Common myeloid progenitor, CD34-positive (primary cell): ENCODE measurements around the gene CCL24.
A peak's percentile ranks its signal among the peaks of the same experiment; 100 is the strongest.
"Not testable (repeated sequence)": the region's sequence is repeated elsewhere in the genome, so short reads cannot be mapped to it uniquely, and the experiment has no call there.

Source experiments
- CTCF ChIA-PET: fragments of 350-600 bp; sonication (Branson Sonifier 250); formaldehyde crosslinking; loops from one replicate; lab custom pipeline; 2021; ENCODE audit warnings: antibody characterized with exemption; lab: Charles Lee
- POLR2A ChIA-PET: fragments of 350-600 bp; sonication (Branson Sonifier 250); formaldehyde crosslinking; loops from one replicate; lab custom pipeline; 2021; ENCODE audit warnings: antibody characterized with exemption; lab: Charles Lee
- DNase-seq, 3 donors: peaks; one replicate each; pipeline versions ENCODE4 v3.0.0 to v3.0.0-alpha.2; 2013
- H3K27ac ChIP-seq, 2 experiments: 1 replicate in 1 of 2; 2 replicates in 1 of 2; pipeline ENCODE4 v1.7.0; 2013; ENCODE audit warnings: inconsistent platforms in 2 of 2, low read length in 2 of 2, mild to moderate bottlenecking in 2 of 2, low read depth in 1 of 2, moderate library complexity in 1 of 2; ENCODE audit not compliant: severe bottlenecking in 2 of 2, insufficient read depth in 1 of 2, poor library complexity in 1 of 2
- H3K27me3 ChIP-seq, 5 experiments: replicated peaks in 2 of 5; 1 replicate in 3 of 5; 2 replicates in 2 of 5; pipeline versions ENCODE4 v1.6.1 to v1.7.0; 2013; ENCODE audit warnings: low read length in 4 of 5, mild to moderate bottlenecking in 2 of 5, moderate library complexity in 2 of 5, inconsistent platforms in 1 of 5; ENCODE audit not compliant: insufficient read depth in 5 of 5, control insufficient read depth in 4 of 5
- H3K36me3 ChIP-seq, 4 experiments: 1 replicate in 2 of 4; 2 replicates in 2 of 4; pipeline versions ENCODE4 v1.6.1 to v1.7.0; 2013; ENCODE audit warnings: low read length in 3 of 4, control low read depth in 1 of 4, mild to moderate bottlenecking in 1 of 4; ENCODE audit not compliant: control insufficient read depth in 4 of 4, insufficient read depth in 4 of 4
- H3K4me1 ChIP-seq, 4 experiments: 1 replicate in 3 of 4; 2 replicates in 1 of 4; pipeline versions ENCODE4 v1.6.1 to v1.7.1; 2013; ENCODE audit warnings: low read length in 3 of 4, mild to moderate bottlenecking in 3 of 4, control low read depth in 1 of 4, inconsistent platforms in 1 of 4, moderate library complexity in 1 of 4; ENCODE audit not compliant: control insufficient read depth in 4 of 4, insufficient read depth in 4 of 4; ENCODE audit errors: control extremely low read depth in 1 of 4
- H3K4me3 ChIP-seq, 7 experiments: 1 replicate in 4 of 7; 2 replicates in 3 of 7; pipeline versions ENCODE4 v1.5.1 to v1.7.0; 2013; ENCODE audit warnings: mild to moderate bottlenecking in 7 of 7, low read length in 6 of 7, moderate library complexity in 6 of 7, inconsistent platforms in 2 of 7, low read depth in 2 of 7, control low read depth in 1 of 7; ENCODE audit not compliant: insufficient read depth in 4 of 7, control insufficient read depth in 1 of 7; ENCODE audit errors: extremely low read depth in 1 of 7
- H3K9me3 ChIP-seq, 5 experiments: 1 replicate in 4 of 5; 2 replicates in 1 of 5; pipeline versions ENCODE4 v1.6.1 to v1.7.1; 2013; ENCODE audit warnings: low read length in 4 of 5, mild to moderate bottlenecking in 2 of 5, inconsistent platforms in 1 of 5, low read depth in 1 of 5, moderate library complexity in 1 of 5; ENCODE audit not compliant: control insufficient read depth in 4 of 5, insufficient read depth in 2 of 5; ENCODE audit errors: control extremely low read depth in 1 of 5
- WGBS: methylation state at CpG from one replicate; pipeline ENCODE4 v1.1.5; 2013; ENCODE audit not compliant: insufficient coverage; 5-methylcytosine and 5-hydroxymethylcytosine counted together

Gene CCL24

GRCh38 chr7:75788154-75788847 is 25.3 kb downstream of the CCL24 start:
- H3K4me1 ChIP-seq, H3K36me3 ChIP-seq, POLR2A ChIA-PET, H3K9me3 ChIP-seq, CTCF ChIA-PET, H3K4me3 ChIP-seq, DNase-seq, H3K27ac ChIP-seq, H3K27me3 ChIP-seq: not testable (repeated sequence)
- 83% methylated on average over 8 of the region's 14 CpGs for WGBS

- H3K9me3 ChIP-seq, DNase-seq, H3K36me3 ChIP-seq, H3K27ac ChIP-seq, POLR2A ChIA-PET, H3K27me3 ChIP-seq, H3K4me1 ChIP-seq, CTCF ChIA-PET, H3K4me3 ChIP-seq: not testable (repeated sequence)
- WGBS, result 89% methylated on average over 5 of the region's 5 CpGs
Measured at GRCh38 chr7:75783058-75783457, 30.5 kb downstream of the CCL24 start.

- H3K9me3 ChIP-seq, H3K36me3 ChIP-seq, H3K27me3 ChIP-seq, H3K4me1 ChIP-seq, H3K4me3 ChIP-seq, H3K27ac ChIP-seq, DNase-seq, CTCF ChIA-PET, POLR2A ChIA-PET: not testable (repeated sequence)
- 90% methylated on average over 6 of the region's 14 CpGs for WGBS
Measured at GRCh38 chr7:75780647-75781273, 32.8 kb downstream of the CCL24 start.

GRCh38 chr7:75779516-75779915 is 34.1 kb downstream of the CCL24 start:
- POLR2A ChIA-PET, H3K9me3 ChIP-seq, H3K4me3 ChIP-seq, H3K36me3 ChIP-seq, CTCF ChIA-PET, DNase-seq, H3K4me1 ChIP-seq, H3K27me3 ChIP-seq: not testable (repeated sequence)
- 85% methylated on average over 11 of the region's 11 CpGs for WGBS
- H3K27ac ChIP-seq, result peak overlapping the region in 1 of 2 experiments; percentile 14

GRCh38 chr7:75779035-75779434 is 34.6 kb downstream of the CCL24 start:
- H3K4me1 ChIP-seq, H3K4me3 ChIP-seq, H3K27ac ChIP-seq, H3K36me3 ChIP-seq, DNase-seq, H3K9me3 ChIP-seq, CTCF ChIA-PET, H3K27me3 ChIP-seq: not testable (repeated sequence)
- POLR2A ChIA-PET, result interaction anchor here (0.7 kb wide), 1 partner anchor 240 kb away, joined by 6 read pairs; no protein-coding TSS in a partner anchor
- 75% methylated on average over 11 of the region's 11 CpGs for WGBS

- Histone ChIP-seq H3K36me3 (no peaks in the 10 kb centered on the region), H3K27me3 (no peaks in the 10 kb centered on the region), H3K4me1 (no peaks in the 10 kb centered on the region), H3K27ac (no peak overlapping the region), H3K4me3 (no peak overlapping the region), H3K9me3 (no peaks in the 10 kb centered on the region)
- POLR2A ChIA-PET, result no interaction called here
- 89% methylated on average over 7 of the region's 12 CpGs for WGBS
- CTCF ChIA-PET, result no interaction called here
- DNase-seq, result peak; percentile 30 to 89 (median 80)
Measured at GRCh38 chr7:75776295-75776971, 37.2 kb downstream of the CCL24 start.

- H3K4me1 ChIP-seq, DNase-seq, H3K27ac ChIP-seq, POLR2A ChIA-PET, H3K36me3 ChIP-seq, H3K9me3 ChIP-seq, H3K4me3 ChIP-seq, H3K27me3 ChIP-seq: not testable (repeated sequence)
- CTCF ChIA-PET, result interaction anchor here (2.3 kb wide), 1 partner anchor 11 kb away, joined by 5 read pairs; no protein-coding TSS in a partner anchor
- WGBS, result 100% methylated on average over 5 of the region's 6 CpGs
Measured at GRCh38 chr7:75773958-75774357, 39.6 kb downstream of the CCL24 start.
